GDM1 (cell line): Measurements from ENCODE around the gene FAM110A.
A peak's percentile ranks its signal among the peaks of the same experiment; 100 is the strongest.
"Not testable (repeated sequence)": the region's sequence is repeated elsewhere in the genome, so short reads cannot be mapped to it uniquely, and the experiment has no call there.

Experiments
- DNase-seq: peaks from one replicate; lab custom pipeline; 2025; lab: John Stamatoyannopoulos, UW

Gene FAM110A

GRCh38 chr20:844473-845225 is 11.1 kb downstream of the FAM110A start:
- peak; percentile 82 for DNase-seq

- no peak for DNase-seq
These were observed 11.8 kb downstream of the FAM110A start for GRCh38 chr20:845226-845868.

DNA sequence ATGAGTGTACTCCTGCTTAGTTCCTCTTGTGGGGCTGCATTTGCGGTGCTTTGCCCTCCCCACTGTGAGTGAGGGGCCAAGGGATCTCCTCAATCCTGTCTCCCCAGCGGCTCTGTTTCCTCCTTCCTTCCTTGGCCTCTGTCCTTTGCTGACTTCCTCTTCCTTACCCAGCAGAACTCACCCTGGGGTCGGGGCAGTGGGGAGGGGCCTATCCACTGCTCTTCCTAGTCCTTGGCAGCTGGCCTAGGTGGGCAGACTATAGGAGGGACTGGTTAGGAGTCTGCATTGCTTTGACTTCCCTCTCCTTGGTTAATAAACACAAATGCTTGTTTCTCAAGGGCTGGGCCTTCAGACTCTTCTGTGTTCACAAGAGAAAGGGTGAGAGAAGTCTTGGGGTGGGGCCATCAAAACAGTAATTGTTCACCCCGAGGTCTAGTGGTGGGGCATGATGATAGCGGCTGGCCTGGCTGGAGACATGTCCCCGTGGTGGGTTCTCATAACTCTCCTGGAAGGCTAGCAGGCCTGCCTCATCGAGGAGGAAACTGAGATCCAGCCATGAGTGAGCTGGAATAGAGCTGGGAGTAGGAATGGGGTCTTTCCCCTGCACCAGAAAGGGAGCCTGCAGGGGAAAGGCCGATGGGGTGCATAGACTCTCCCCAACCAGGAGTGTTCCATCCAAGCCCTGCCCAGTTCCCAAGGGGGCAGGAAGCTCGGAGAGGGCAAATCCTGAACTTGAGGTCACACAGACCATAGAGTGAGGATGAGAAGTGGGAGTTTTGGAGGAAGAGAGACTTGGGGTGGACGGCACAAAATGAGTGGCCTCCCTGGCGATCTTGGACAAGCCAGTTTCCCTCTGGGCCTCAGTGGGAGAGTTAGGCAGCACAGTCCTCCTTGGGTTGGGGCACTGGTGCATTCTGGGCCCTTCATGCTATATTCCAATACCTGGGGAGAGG is 12.7 kb downstream of the FAM110A start:
- DNase-seq: peak; percentile 65

GRCh38 chr20:846894-847278 is 13.4 kb downstream of the FAM110A start:
- peak; percentile 69 for DNase-seq

- no peak for DNase-seq
These were observed 14.7 kb downstream of the FAM110A start for GRCh38 chr20:848193-848592.

DNA sequence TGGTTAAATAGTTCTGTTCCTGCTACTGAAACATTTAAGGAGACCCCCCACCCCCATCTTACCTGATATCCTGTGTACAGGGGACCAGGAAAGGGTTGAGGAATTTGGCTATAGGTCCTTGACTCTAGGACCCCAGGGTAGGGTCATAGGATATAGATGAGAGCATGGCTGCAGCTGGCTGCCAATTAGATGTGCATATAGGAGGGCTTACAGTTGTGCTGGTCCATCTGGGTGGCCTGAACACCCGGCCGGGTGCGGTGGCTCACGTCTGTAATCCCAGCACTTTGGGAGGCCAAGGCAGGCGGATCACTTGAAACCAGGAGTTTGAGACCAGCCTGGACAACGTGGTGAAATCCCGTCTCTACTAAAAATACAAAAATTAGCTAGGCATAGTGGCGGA is 15.2 kb downstream of the FAM110A start:
- not testable (repeated sequence) for DNase-seq

DNA sequence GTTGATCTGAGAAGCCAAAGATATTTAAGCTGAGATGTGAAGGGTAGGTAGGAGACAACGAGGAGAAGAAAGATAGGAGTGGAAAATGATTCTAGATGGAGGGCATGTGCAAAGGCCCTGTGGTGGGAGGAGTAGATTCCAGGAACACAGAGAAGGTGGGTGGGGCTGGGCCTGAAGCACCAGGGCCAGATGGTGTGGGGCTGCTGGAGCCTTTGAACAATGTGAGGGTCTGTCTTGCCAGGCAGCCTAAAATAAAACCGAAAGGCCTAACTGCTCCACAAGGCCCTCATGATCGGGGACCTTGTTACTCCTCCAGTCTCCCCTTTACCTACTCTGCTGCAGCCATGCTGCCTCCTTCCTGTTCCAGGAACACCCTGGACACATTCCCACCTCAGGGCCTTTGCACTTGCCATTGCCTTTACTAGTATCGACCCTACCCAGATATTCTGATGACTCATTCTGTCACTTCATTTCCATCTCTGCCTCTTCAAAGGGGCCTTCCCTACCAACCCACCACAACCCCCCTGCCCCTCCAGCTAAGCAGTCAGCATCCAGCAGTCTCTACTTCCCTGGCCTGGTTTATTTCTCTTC is 20.0 kb downstream of the FAM110A start:
- no peak for DNase-seq

DNA sequence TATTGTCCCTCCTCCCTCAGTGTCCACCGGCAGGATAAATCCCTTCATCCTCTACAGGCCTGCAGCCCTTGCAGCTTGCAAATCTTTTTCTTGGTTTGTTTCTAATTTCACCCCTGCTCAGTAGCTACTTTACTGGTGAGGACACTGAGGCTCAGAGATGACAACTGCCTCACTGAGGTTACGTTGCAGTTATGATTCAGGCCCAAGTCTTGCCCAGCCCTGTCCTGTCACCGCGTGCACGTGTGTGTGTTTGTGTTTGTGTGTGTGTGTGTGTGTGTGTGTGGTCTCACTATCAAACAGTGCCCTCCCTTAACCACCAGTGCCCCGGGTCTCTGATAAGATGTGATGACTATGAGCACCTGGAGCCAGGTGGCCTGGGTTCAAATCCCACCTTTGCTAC is 21.1 kb downstream of the FAM110A start:
- no peak for DNase-seq

GRCh38 chr20:855466-856360 is 22.2 kb downstream of the FAM110A start:
- no peak for DNase-seq

- no peak for DNase-seq
These were observed 22.9 kb downstream of the FAM110A start for GRCh38 chr20:856361-856775.

DNA sequence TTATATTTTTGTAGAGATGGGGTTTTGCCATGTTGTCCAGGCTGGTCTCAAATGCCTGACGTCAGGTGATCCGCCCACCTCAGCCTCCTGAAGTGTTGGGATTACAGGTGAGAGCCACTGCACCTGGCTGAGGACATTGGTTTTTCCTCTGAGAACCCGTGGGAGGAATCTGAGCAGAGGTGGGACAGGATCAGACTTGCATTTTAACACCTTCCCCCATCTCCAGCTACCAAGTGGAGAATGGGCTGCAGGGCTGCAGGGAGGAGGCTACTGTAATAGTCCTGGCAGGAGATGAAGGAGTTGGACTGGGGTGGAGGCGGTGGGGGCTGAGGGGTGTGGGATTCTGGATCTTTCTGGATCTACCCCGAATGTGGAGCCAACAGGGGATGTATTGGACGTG is 24.5 kb downstream of the FAM110A start:
- no peak for DNase-seq

- no peak for DNase-seq
These were observed 26.3 kb downstream of the FAM110A start for GRCh38 chr20:859751-860231.

- no peak for DNase-seq
These were observed 27.4 kb downstream of the FAM110A start for GRCh38 chr20:860891-861290.

DNA sequence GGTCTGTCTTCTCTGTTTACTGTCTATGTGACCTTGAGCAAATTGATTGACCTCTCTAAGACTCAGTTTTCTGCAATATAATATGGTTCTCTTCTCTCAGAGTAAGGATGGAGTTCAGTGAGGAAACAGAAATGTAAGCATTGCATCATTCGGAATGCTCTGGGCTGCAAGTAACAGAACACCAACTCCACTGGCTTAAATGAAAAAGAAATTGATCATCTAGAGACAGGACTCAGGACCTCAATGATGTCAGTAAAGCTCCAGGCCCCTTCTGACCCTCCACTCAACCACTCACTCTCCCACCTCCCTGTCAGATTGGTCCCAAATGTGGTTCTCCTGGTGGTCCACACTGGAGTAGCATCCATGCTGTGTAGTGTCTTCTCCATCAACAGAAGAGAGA is 31.9 kb downstream of the FAM110A start:
- no peak for DNase-seq

DNA sequence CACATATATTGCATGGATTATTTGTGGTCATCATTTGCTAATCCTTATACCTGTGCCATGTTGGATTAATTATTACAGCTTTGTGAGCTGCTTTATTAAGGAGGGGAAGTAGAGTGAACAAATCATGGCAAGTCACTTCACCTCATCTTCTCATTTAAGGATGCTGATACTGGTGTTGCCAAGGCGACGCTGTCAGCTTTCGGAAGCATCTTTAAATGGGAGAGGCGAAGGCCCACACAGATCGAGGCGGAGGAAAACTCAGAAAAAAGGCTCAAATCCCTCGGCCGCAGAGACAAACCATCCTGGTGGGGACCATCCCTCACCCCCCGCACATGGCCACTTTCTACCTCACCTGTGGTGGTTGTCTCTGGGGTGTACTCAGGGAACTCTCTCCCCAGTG is 34.8 kb downstream of the FAM110A start:
- no peak for DNase-seq

- DNase-seq: no peak
These were observed 36.1 kb downstream of the FAM110A start for GRCh38 chr20:869606-870005.

DNA sequence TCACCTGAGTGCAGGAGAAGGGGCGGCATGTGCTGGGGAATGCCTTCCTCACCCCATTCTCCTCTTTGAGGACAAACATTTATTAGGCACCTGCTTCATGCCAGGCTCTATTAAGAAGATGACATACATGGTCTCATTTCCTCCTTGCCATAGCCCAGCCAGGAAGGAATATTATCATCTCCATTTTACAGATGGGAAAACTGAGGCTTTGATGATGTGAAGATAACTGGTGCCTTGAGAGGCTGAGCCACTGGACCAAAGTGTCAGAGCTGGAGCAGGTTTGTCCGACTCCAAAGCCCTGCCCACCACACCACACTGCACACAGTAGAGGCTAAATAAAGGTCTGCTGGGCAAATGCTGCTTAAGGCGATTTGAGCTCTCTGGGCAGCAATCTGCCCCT is 37.2 kb downstream of the FAM110A start:
- DNase-seq: no peak

- DNase-seq: no peak
These were observed 37.9 kb downstream of the FAM110A start for GRCh38 chr20:871436-871835.

DNA sequence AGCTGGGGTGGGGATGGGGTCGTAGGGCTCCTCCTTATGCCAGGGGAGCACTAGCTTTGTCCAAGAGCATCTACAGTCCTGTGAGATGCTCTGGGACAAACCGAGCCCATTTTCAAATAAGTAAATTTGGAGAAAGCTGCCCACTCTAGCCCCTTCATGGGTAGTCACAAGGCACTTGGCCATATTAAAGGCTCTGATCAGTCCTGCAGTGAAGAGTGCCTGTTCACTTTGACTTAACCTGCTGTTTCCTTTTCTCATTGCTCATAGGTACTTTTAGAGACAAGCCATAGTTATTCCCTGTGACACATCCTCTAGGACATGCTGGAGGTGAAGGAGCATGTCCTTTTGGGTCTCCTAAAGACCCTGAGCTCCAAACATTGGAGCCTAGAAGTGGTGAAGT is 38.4 kb downstream of the FAM110A start:
- DNase-seq: no peak

DNA sequence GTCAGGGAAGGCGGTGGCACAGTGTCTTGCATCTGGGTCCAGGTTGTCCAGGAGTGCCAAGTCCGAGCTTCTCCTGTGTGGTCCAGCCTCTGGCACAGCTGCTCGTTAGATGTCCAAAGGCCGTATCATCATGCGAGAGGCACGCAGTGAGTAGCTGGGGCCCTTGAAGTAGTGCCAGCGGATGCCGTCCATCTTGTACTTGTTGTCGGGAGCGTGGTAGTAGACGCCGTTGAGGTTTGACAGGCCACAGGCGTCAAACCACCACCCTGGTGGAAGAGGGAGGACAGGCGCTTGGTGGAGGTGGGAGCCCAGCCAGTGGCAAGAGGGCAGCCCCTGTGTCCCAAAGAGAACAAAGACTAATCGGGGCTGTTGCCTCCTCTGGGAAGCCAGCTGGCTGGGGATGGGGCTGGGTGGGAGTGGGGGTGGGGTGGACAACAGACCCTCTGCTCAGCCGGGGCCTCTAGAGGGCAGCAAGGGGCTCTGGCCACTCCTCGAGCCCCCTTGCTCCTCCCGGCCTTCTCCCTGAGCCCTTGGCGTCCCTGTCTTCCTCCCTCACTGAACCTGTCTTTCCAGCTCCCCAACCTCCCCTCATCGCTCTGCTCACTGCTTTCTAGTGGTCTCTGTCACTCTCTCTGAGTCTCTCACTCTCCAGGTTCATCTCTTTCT is 39.5 kb downstream of the FAM110A start:
- DNase-seq: no peak
